Lung (tissue), 12 donors: ENCODE measurements around the gene COLQ. TPM values are rescaled to one million over a fixed set of nuclear protein-coding genes. Genes with fewer than 3 reads are reported as not detected.
"Not testable (repeated sequence)": the region's sequence is repeated elsewhere in the genome, so short reads cannot be mapped to it uniquely, and the experiment has no call there.

Experiments used
- ATAC-seq: fragments of 200-7000 bp; cut with Tn5 transposase; one replicate; pipeline ENCODE4 v1.9.1; 2020; ENCODE audit warnings: moderate number of reproducible peaks; ENCODE audit not compliant: insufficient read depth, low FRiP score
- DNase-seq, 3 donors: peaks; one replicate each; pipeline ENCODE4 v3.0.0-alpha.2; 2013 to 2017
- H3K27ac ChIP-seq, 2 donors: one replicate each; pipeline ENCODE4 v1.5.1; 2013; ENCODE audit warnings: mild to moderate bottlenecking in 2 of 2, moderate library complexity in 2 of 2, control low read depth in 1 of 2, inconsistent platforms in 1 of 2, low read depth in 1 of 2, low read length in 1 of 2
- H3K27me3 ChIP-seq, 3 donors: one replicate each; pipeline ENCODE4 v1.5.1; 2013; ENCODE audit warnings: low read length in 2 of 3; ENCODE audit not compliant: control insufficient read depth in 3 of 3, insufficient read depth in 3 of 3
- H3K36me3 ChIP-seq, 4 donors: one replicate each; pipeline ENCODE4 v1.5.1; 2013; ENCODE audit warnings: low read length in 4 of 4, mild to moderate bottlenecking in 1 of 4, moderate library complexity in 1 of 4; ENCODE audit not compliant: control insufficient read depth in 4 of 4, insufficient read depth in 4 of 4
- H3K4me1 ChIP-seq, 5 donors: one replicate each; pipeline ENCODE4 v1.5.1; 2013; ENCODE audit warnings: low read length in 5 of 5, mild to moderate bottlenecking in 2 of 5, moderate library complexity in 1 of 5; ENCODE audit not compliant: control insufficient read depth in 5 of 5, insufficient read depth in 5 of 5
- H3K4me3 ChIP-seq: one replicate; pipeline ENCODE4 v1.5.1; 2013; ENCODE audit warnings: mild to moderate bottlenecking, control low read depth, moderate library complexity
- H3K9ac ChIP-seq, 2 donors: one replicate each; pipeline ENCODE4 v1.5.1; 2013; ENCODE audit warnings: low read length in 2 of 2, control low read depth in 1 of 2; ENCODE audit not compliant: insufficient read depth in 1 of 2
- H3K9me3 ChIP-seq, 4 donors: one replicate each; pipeline ENCODE4 v1.5.1; 2013; ENCODE audit warnings: low read length in 3 of 4, mild to moderate bottlenecking in 1 of 4, moderate library complexity in 1 of 4; ENCODE audit not compliant: control insufficient read depth in 4 of 4, insufficient read depth in 3 of 4
- CTCF ChIP-seq: IDR thresholded peaks from 2 replicates; pipeline ENCODE4 v1.5.1; 2012; ENCODE audit warnings: mild to moderate bottlenecking; ENCODE audit errors: control extremely low read depth, extremely low read depth
- WGBS, 2 donors: extraction: QIAGEN DNeasy Blood & Tissue Kit; methylation state at CpG; one replicate each; pipeline ENCODE4 v1.1.7; 2013; 5-methylcytosine and 5-hydroxymethylcytosine counted together
- polyA plus RNA-seq, 2 donors: library from polyadenylated mRNA; stranded (reverse); fragments of 200-250 nt; gene quantifications; one replicate each; pipeline ENCODE4 v1.2.1, GENCODE V29; 2013
- total RNA-seq, 2 donors: library from RNA; depleted of rRNA in 1 of 2; stranded (reverse); fragments of >200 nt in 1 of 2; gene quantifications; one replicate each; pipeline ENCODE4 v1.2.1, GENCODE V29; 2014 to 2021
- donor health status: control.
- donor health status: control.
- donor health status: Bipolar disorder and iron deficiency.
- donor health status: healthy.
- donor health status: DM: yes; HTN: yes; CAD: no.

The COLQ gene
- total and polyA plus RNA-seq, 4 donors = 0.90 to 5.1 (median 1.9) TPM

- Histone ChIP-seq H3K4me3 (peak overlapping the region; percentile 87), H3K27ac (peak overlapping the region in 1 of 2 donors; percentile 89), H3K9ac (peak overlapping the region; percentile 53 to 70), H3K4me1 (peaks cover 0 to 24% (median 8%) of the 10 kb centered on the region in 5 donors), H3K36me3 (peaks cover 4 to 14% (median 7%) of the 10 kb centered on the region in 4 donors), H3K9me3 (no peaks in the 10 kb centered on the region), H3K27me3 (no peaks in the 10 kb centered on the region)
- ATAC-seq (no peak), DNase-seq (no peak)
- TF ChIP-seq CTCF = no peak
- 47% methylated on average over 16 of the region's 16 CpGs for WGBS, 2 donors
Observed at GRCh38 chr3:15426579-15427118, 94.9 kb downstream of the COLQ start.

- TF ChIP-seq CTCF = no peak
- no peak overlapping the region for H3K9ac ChIP-seq
- no peak for DNase-seq
- H3K36me3 ChIP-seq = peaks cover 3 to 10% (median 8%) of the 10 kb centered on the region in 4 donors
- no peak overlapping the region for H3K27ac ChIP-seq
- no peak overlapping the region for H3K4me3 ChIP-seq
- peaks cover 0 to 6% (median 0%) of the 10 kb centered on the region in 5 donors for H3K4me1 ChIP-seq
- H3K27me3 ChIP-seq = no peaks in the 10 kb centered on the region
- no peak for ATAC-seq
- WGBS, 2 donors = 87 to 92% methylated on average over 4 of the region's 4 CpGs
- no peaks in the 10 kb centered on the region for H3K9me3 ChIP-seq
Observed at GRCh38 chr3:15420871-15421270, 100.6 kb downstream of the COLQ start.

DNA sequence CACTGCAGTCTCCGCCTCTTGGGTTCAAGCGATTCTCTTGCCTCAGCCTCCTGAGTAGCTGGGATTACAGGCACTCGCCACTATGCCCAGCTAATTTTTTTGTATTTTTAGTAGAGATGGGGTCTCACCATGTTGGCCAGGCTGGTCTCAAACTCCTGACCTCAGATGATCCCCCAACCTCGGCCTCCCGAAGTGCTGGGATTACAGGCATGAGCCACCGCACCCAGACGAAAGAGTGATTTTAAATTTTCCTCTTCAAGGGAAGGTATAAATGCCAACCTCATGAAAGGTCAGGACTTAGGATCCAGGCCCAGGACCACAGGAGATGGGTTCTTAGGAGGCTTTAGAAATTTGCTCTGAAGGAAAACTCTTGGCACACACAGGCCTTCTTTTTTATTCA lies 110.5 kb downstream of the COLQ start:
- not testable (repeated sequence) for H3K4me1 ChIP-seq, H3K27me3 ChIP-seq, H3K4me3 ChIP-seq, H3K27ac ChIP-seq, ATAC-seq, DNase-seq, H3K9ac ChIP-seq, H3K9me3 ChIP-seq
- 91 to 97% methylated on average over 7 of the region's 7 CpGs for WGBS, 2 donors
- peaks cover 21 to 27% (median 26%) of the 10 kb centered on the region in 4 donors for H3K36me3 ChIP-seq

- no peak for TF ChIP-seq CTCF
- no peak overlapping the region for H3K9ac ChIP-seq
- WGBS, 2 donors = 84 to 92% methylated on average over 2 of the region's 2 CpGs
- H3K36me3 ChIP-seq = peaks cover 15 to 23% (median 17%) of the 10 kb centered on the region in 4 donors
- H3K4me1 ChIP-seq = no peaks in the 10 kb centered on the region
- no peak overlapping the region for H3K27ac ChIP-seq
- no peaks in the 10 kb centered on the region for H3K9me3 ChIP-seq
- ATAC-seq = no peak
- no peak overlapping the region for H3K4me3 ChIP-seq
- DNase-seq = no peak
- H3K27me3 ChIP-seq = no peaks in the 10 kb centered on the region
Observed at GRCh38 chr3:15409774-15410173, 111.7 kb downstream of the COLQ start.
